Left lung (tissue), 10 donors: ENCODE results near the gene TYRO3. TPM values are rescaled to one million over a fixed set of nuclear protein-coding genes. Genes with fewer than 3 reads are reported as not detected.

Source experiments
- ATAC-seq: fragments of 200-7000 bp; cut with Tn5 transposase; one replicate; pipeline ENCODE4 v1.9.1; 2020; ENCODE audit warnings: moderate library complexity
- DNase-seq, 4 donors: peaks; one replicate each; pipeline ENCODE4 v3.0.0-alpha.2; 2013 to 2020
- H3K27ac ChIP-seq, 2 donors: fragments of 200-600 bp; sonication (generic) in 1 of 2; one replicate each; pipeline versions ENCODE4 v1.5.0 to v1.8.0; 2020 to 2021
- H3K27me3 ChIP-seq, 2 donors: fragments of 200-600 bp; sonication (generic) in 1 of 2; one replicate each; pipeline versions ENCODE4 v1.5.0 to v1.8.0; 2020 to 2021
- H3K36me3 ChIP-seq, 2 donors: fragments of 200-600 bp; sonication (generic) in 1 of 2; one replicate each; pipeline versions ENCODE4 v1.5.0 to v1.8.0; 2020 to 2021
- H3K4me1 ChIP-seq, 2 donors: fragments of 200-600 bp; one replicate each; pipeline ENCODE4 v1.8.0; 2021
- H3K4me3 ChIP-seq, 2 donors: fragments of 200-600 bp; sonication (generic) in 1 of 2; one replicate each; pipeline versions ENCODE4 v1.5.0 to v1.8.0; 2020 to 2021; ENCODE audit warnings: mild to moderate bottlenecking in 1 of 2
- H3K9me3 ChIP-seq, 2 donors: fragments of 200-600 bp; sonication (generic) in 1 of 2; one replicate each; pipeline versions ENCODE4 v1.5.0 to v1.8.0; 2020 to 2021
- intact Hi-C, 2 donors: fragments of 100-400 bp; cut with DNase I; formaldehyde crosslinking; loops; one replicate each; pipeline versions ENCODE4 v1.11.2 to v1.14.2; 2022
- polyA plus RNA-seq, 6 donors: library from polyadenylated mRNA; unstranded; fragments of 120-200 nt; gene quantifications; one replicate each; pipeline ENCODE4 v1.2.1, GENCODE V29; 2013; ENCODE audit not compliant: insufficient read length in 6 of 6
- total RNA-seq, 2 donors: library from RNA; stranded (reverse); fragmentation: NEBNext Ultra II Directional; extraction: Animal tissue kit (Norgen Biotek cat#: 25700); gene quantifications; one replicate each; pipeline ENCODE4 v1.2.1, GENCODE V29; 2021
- TF ChIP-seq, protein P1 (sequence below), 2 donors: fragments of 200-600 bp; sonication (generic) in 1 of 2; IDR thresholded peaks; one replicate each; pipeline versions ENCODE4 v1.5.0 to v1.8.0; 2021; ENCODE audit warnings: antibody characterized with exemption in 2 of 2
- donor health status: DM: no; HTN: yes; CAD: no.
- donor health status: DM: no; HTN: no; CAD: no.

The TYRO3 gene
- total and polyA plus RNA-seq, 8 donors: 11.2 to 63.2 (median 43.9) TPM

- Histone ChIP-seq H3K27me3 (peaks cover 4 to 36% of the 10 kb centered on the region in 2 donors), H3K4me3 (no peak overlapping the region), H3K27ac (no peak overlapping the region), H3K36me3 (no peaks in the 10 kb centered on the region), H3K4me1 (peaks cover 7 to 16% of the 10 kb centered on the region in 2 donors), H3K9me3 (no peaks in the 10 kb centered on the region)
- TF ChIP-seq, protein P1, sequence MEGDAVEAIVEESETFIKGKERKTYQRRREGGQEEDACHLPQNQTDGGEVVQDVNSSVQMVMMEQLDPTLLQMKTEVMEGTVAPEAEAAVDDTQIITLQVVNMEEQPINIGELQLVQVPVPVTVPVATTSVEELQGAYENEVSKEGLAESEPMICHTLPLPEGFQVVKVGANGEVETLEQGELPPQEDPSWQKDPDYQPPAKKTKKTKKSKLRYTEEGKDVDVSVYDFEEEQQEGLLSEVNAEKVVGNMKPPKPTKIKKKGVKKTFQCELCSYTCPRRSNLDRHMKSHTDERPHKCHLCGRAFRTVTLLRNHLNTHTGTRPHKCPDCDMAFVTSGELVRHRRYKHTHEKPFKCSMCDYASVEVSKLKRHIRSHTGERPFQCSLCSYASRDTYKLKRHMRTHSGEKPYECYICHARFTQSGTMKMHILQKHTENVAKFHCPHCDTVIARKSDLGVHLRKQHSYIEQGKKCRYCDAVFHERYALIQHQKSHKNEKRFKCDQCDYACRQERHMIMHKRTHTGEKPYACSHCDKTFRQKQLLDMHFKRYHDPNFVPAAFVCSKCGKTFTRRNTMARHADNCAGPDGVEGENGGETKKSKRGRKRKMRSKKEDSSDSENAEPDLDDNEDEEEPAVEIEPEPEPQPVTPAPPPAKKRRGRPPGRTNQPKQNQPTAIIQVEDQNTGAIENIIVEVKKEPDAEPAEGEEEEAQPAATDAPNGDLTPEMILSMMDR (IDR thresholded peaks at IDR 0.05): no peak
- DNase-seq: peak in 1 of 4 donors; percentile 38
- intact Hi-C loops: no loop called here
- ATAC-seq: no peak
Measured at GRCh38 chr15:41562784-41563198, 3.8 kb downstream of the TYRO3 start.

GRCh38 chr15:41564286-41564959 is 5.4 kb downstream of the TYRO3 start:
- TF ChIP-seq, protein P1 (IDR thresholded peaks at IDR 0.05): no peak
- no peaks in the 10 kb centered on the region for H3K36me3 ChIP-seq
- peak in 1 of 4 donors; percentile 37 for DNase-seq
- H3K9me3 ChIP-seq: no peaks in the 10 kb centered on the region
- H3K4me3 ChIP-seq: no peak overlapping the region
- ATAC-seq: no peak
- intact Hi-C loops: no loop called here
- peaks cover 3 to 6% of the 10 kb centered on the region in 2 donors for H3K4me1 ChIP-seq
- no peak overlapping the region for H3K27ac ChIP-seq
- peaks cover 4 to 19% of the 10 kb centered on the region in 2 donors for H3K27me3 ChIP-seq

GRCh38 chr15:41564960-41565502 is 6.0 kb downstream of the TYRO3 start:
- H3K4me3 ChIP-seq: no peak overlapping the region
- TF ChIP-seq, protein P1 (IDR thresholded peaks at IDR 0.05): no peak
- peaks cover 0 to 3% of the 10 kb centered on the region in 2 donors for H3K4me1 ChIP-seq
- no peak for DNase-seq
- no peak for ATAC-seq
- no peaks in the 10 kb centered on the region for H3K36me3 ChIP-seq
- H3K9me3 ChIP-seq: no peaks in the 10 kb centered on the region
- H3K27me3 ChIP-seq: peaks cover 0 to 13% of the 10 kb centered on the region in 2 donors
- intact Hi-C loops: no loop called here
- no peak overlapping the region for H3K27ac ChIP-seq

GRCh38 chr15:41565702-41566101 is 6.7 kb downstream of the TYRO3 start:
- H3K4me1 ChIP-seq: peaks cover 0 to 3% of the 10 kb centered on the region in 2 donors
- no peaks in the 10 kb centered on the region for H3K9me3 ChIP-seq
- no peaks in the 10 kb centered on the region for H3K36me3 ChIP-seq
- peaks cover 0 to 7% of the 10 kb centered on the region in 2 donors for H3K27me3 ChIP-seq
- H3K27ac ChIP-seq: no peak overlapping the region
- no peak overlapping the region for H3K4me3 ChIP-seq
- intact Hi-C loops: no loop called here
- TF ChIP-seq, protein P1 (IDR thresholded peaks at IDR 0.05): no peak
- ATAC-seq: no peak
- DNase-seq: no peak

GRCh38 chr15:41566121-41566885 is 7.3 kb downstream of the TYRO3 start:
- ATAC-seq: no peak

More at GRCh38 chr15:41566121-41566885, 7.3 kb downstream of the TYRO3 start:
- no peaks in the 10 kb centered on the region for H3K36me3 ChIP-seq
- H3K27me3 ChIP-seq: peaks cover 0 to under 1% of the 10 kb centered on the region in 2 donors
- H3K27ac ChIP-seq: no peak overlapping the region
- H3K9me3 ChIP-seq: no peaks in the 10 kb centered on the region
- H3K4me1 ChIP-seq: peaks cover 0 to 3% of the 10 kb centered on the region in 2 donors
- intact Hi-C loops: no loop called here
- DNase-seq: no peak
- TF ChIP-seq, protein P1 (IDR thresholded peaks at IDR 0.05): no peak
- no peak overlapping the region for H3K4me3 ChIP-seq
